ENCODE measurements around the gene SLFN14.
"Not testable (repeated sequence)": the region's sequence is repeated elsewhere in the genome, so short reads cannot be mapped to it uniquely, and the experiment has no call there.

SLFN14 gene

DNA sequence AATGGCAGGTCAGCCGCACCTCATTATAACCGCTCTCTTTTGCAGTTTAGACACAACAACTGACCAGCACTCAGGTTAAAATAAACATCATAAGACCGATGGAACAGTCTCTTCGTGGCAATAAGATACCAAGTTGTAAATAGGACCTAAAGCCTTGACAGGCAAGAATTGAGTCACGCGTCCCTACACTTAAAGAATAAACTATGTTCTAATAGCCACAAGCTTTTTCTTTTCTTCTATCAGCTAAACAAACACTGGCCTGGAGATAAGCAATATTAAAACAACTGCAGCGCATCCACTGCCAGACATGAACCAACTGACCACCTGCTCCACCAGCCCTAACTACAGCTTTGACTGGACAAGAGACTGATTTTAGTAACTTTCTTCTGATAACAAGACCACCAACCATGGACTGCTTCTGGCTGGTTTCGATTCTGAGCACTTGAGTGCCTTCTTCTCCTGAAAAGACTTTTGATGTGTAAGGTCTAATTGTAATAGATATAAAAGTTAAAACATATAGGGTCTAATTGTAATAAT lies 40.6 kb downstream of the SLFN14 start:
- no peak for DNase-seq

DNA sequence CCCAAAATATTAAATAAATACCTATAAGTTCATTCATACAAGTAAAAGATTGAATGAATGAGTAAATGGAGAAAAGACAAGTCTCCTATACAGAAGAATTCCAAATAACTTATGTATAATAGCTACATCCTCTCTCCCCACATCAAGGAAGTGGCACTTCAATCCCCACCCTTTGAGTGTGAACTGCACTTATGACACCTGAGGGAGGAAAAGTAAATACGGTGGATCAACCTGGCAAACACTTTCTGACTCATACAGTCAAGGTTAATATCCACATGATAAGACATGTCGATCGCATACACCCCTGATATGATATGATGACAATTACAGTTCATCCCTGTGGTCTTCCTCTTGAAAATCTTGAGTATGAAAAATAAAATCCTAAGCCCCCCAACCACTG lies 41.2 kb downstream of the SLFN14 start:
- DNase-seq: no peak

DNA sequence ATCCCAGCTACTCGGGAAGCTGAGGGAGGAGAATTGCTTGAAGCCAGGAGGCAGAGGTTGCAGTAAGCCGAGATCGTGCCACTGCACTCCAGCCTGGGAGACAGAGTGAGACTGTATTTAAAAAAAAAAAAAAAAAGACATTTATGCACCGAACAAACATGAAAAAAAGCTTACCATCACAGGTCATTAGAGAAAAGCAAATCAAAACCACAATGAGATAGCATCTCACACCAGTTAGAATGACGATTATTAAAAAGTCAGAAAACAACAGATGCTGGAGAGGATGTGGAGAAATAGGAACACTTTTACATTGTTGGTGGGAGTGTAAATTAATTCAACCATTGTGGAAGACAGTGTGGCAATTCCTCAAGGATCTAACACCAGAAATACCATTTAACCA lies 42.2 kb downstream of the SLFN14 start:
- DNase-seq: not testable (repeated sequence)

- DNase-seq: no peak
These were observed 45.6 kb downstream of the SLFN14 start for GRCh38 chr17:35515027-35515426.

DNA sequence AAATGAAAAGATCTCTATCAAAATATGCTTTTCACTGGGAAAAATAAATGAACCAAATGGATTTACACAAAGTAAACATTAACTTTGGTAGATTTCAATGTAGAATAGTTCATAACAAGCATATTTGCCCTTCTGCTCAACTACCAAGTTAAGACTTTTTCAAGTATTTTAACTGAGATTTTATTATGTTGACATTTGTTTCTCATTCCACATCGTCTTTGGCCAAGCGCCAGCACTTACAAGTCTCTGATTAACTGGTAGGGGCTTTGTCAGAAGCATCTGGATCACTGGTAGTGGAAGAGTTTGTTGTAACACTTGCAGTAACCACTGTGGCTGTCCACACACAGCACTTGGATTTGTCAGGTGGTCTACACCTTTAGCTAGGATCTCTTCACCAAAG lies 46.1 kb downstream of the SLFN14 start:
- DNase-seq: no peak
